HAP-1 (cell line): ENCODE data around the gene ADH5.
"Not testable (repeated sequence)": the region's sequence is repeated elsewhere in the genome, so short reads cannot be mapped to it uniquely, and the experiment has no call there.

Experiments
- DNase-seq, 2 experiments: peaks; one replicate each; pipeline ENCODE4 v3.0.0-alpha.2; 2016 to 2020; ENCODE audit warnings: low spot score in 2 of 2
- H3K27me3 ChIP-seq: fragments of 250-450 bp; sonication (Bioruptor Pico); 2 replicates; pipeline ENCODE4 v1.5.1; 2020; ENCODE audit warnings: low read depth, mild to moderate bottlenecking, moderate library complexity
- H3K36me3 ChIP-seq: fragments of 250-450 bp; sonication (Bioruptor Pico); replicated peaks from 2 replicates; pipeline ENCODE4 v1.5.1; 2020; ENCODE audit warnings: mild to moderate bottlenecking
- H3K4me1 ChIP-seq: fragments of 250-450 bp; sonication (Bioruptor Pico); 2 replicates; pipeline ENCODE4 v1.5.1; 2020; ENCODE audit warnings: mild to moderate bottlenecking
- H3K4me3 ChIP-seq: fragments of 250-450 bp; sonication (Bioruptor Pico); 2 replicates; pipeline ENCODE4 v1.5.1; 2020; ENCODE audit warnings: mild to moderate bottlenecking, moderate library complexity
- H3K9me3 ChIP-seq: fragments of 250-450 bp; sonication (Bioruptor Pico); 2 replicates; pipeline ENCODE4 v1.5.1; 2020; ENCODE audit warnings: mild to moderate bottlenecking, moderate library complexity
- in situ Hi-C: fragments of 300-500 bp; cut with MboI; formaldehyde crosslinking; loops from 3 replicates; pipeline ENCODE4 v1.14.3; 2020; ENCODE audit warnings: low sequenced_read_pairs, inconsistent platforms, mixed read lengths

Gene ADH5

DNA sequence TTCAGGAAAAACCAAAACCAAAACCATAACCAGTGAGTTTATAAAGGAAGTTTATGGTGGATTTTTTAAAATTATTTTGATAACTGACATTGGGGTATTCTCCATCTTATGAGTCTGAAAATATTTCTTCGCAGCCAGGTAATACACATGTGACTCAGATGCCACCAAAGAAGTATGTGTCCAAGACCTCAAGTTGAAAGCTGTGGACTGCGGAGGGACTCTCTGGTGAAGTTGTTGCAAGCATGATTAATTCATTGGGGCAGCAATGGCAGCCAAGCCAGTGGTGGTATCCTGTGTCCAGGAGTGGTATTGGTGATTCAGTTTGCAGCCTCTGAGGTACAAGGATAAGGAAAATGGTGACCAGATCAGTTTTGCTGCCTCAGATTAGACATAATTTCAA, 14.0 kb upstream of the ADH5 start:
- Histone ChIP-seq H3K9me3 (no peaks in the 10 kb centered on the region), H3K4me3 (no peak overlapping the region), H3K4me1 (no peaks in the 10 kb centered on the region), H3K27me3 (no peaks in the 10 kb centered on the region), H3K36me3 (no peaks in the 10 kb centered on the region)
- no peak for DNase-seq
- in situ Hi-C loops, result no loop called here

GRCh38 chr4:99100876-99101275, 12.3 kb upstream of the ADH5 start:
- Histone ChIP-seq H3K27me3 (no peaks in the 10 kb centered on the region), H3K36me3 (no peaks in the 10 kb centered on the region), H3K9me3 (no peaks in the 10 kb centered on the region), H3K4me1 (no peaks in the 10 kb centered on the region), H3K4me3 (no peak overlapping the region)
- DNase-seq, result no peak
- in situ Hi-C loops, result no loop called here

DNA sequence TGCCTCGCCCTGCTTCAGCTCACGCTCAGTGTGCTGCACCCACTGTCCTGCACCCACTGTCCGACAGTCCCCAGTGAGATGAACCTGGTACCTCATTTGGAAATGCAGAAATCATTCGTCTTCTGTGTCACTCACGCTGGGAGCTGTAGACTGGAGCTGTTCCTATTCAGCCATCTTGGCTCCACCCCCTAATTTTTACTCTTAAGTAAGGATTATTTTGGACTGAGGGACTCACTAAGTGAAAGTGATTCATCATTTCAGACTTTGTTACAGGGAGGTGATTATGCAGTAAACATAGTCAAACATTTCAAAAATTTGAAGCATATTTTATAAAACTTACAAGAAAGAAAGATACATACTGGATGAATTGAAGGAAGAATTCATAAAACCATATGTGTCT, 11.2 kb upstream of the ADH5 start:
- H3K36me3 ChIP-seq, H3K9me3 ChIP-seq, H3K27me3 ChIP-seq, in situ Hi-C loops, H3K4me1 ChIP-seq, DNase-seq, H3K4me3 ChIP-seq: not testable (repeated sequence)

DNA sequence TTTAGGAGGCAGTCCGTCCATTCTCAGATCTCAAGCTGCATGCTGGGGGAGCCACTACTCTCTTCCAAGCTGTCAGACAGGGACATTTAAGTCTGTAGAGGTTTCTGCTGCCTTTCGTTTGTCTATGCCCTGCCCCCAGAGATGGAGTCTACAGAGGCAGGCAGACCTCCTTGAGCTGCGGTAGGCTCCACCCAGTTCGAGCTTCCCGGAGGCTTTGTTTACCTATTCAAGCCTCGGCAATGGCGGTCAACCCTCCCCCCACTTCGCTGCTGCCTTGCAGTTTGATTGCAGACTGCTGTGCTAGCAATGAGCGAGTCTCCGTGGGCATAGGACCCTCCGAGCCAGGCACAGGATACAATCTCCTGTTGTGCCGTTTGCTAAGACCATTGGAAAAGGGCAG, 10.7 kb upstream of the ADH5 start:
- no peaks in the 10 kb centered on the region for H3K27me3 ChIP-seq
- in situ Hi-C loops, result no loop called here
- H3K9me3 ChIP-seq, result no peaks in the 10 kb centered on the region
- H3K4me1 ChIP-seq, result no peaks in the 10 kb centered on the region
- peak in 1 of 2 experiments; percentile 11 for DNase-seq
- H3K4me3 ChIP-seq, result no peak overlapping the region
- H3K36me3 ChIP-seq, result no peaks in the 10 kb centered on the region

GRCh38 chr4:99091841-99092240, 3.3 kb upstream of the ADH5 start:
- H3K36me3 ChIP-seq, H3K9me3 ChIP-seq, DNase-seq, H3K4me3 ChIP-seq, in situ Hi-C loops, H3K27me3 ChIP-seq: not testable (repeated sequence)
- peaks cover 20% of the 10 kb centered on the region for H3K4me1 ChIP-seq

DNA sequence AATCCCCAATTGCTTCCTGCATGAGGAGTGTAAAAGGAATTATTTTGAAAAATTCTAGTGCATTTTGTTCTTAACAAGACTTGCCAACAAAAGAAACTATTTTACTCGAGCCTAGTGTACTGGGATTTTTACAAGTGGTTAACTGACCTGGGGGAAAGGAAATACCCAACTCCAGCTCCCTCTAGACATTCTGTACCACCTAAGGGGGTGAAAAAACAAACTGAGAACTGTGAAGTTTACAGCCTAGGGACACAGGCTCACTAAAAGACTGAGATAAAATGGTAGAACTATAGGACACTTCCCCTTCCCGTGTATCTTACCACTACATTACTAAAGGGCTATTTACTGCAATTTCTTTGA, 2.6 kb upstream of the ADH5 start:
- Histone ChIP-seq H3K36me3 (peaks cover 3% of the 10 kb centered on the region; the same call in 1 of the 2 replicates), H3K4me3 (no peak overlapping the region), H3K9me3 (0 out of 2 replicates have a peak, but pooled peaks cover 2% of the 10 kb centered on the region), H3K27me3 (no peaks in the 10 kb centered on the region), H3K4me1 (peaks cover 20% of the 10 kb centered on the region)
- no peak for DNase-seq
- in situ Hi-C loops, result no loop called here

DNA sequence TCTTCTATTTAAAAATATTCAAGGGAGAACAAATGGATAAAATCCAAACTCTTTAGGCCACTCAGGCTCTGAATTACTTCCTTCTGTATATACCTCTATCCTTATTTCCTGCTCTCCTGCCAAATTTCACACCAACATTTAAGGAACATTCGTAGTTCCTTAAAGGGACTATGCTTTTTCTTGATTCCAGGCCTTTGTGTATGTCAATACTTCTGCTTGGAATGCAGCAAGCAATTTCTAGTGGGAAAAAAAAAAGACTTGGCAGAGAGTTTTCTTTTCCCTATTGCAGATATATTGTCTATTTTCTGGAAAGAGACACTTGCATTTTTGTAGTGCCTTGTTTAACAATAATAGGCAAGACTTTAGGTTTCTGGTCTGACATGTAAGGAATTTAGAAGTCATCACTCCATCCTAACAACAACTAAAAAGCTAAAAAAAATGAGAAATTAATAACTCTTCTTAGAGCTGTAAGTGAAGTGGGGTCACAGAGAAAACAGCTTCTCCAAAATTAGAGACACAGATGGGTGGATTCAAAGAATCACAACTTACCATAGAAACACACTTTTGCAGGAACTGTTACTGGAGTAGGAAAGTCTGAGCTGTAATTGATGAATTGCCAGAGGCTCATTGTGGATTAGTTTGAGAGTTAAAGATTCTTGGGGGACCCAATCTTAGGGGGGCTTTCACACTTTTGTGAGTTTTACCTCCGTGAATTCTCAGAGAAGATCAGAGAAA, 2.1 kb upstream of the ADH5 start:
- H3K27me3 ChIP-seq, result no peaks in the 10 kb centered on the region
- DNase-seq, result no peak
- peaks cover 20% of the 10 kb centered on the region for H3K4me1 ChIP-seq
- 0 out of 2 replicates have a peak, but pooled peaks cover 2% of the 10 kb centered on the region for H3K9me3 ChIP-seq
- H3K4me3 ChIP-seq, result peak overlapping the region; percentile 91; the same call in 1 of the 2 replicates
- in situ Hi-C loops, result no loop called here
- peaks cover 4% of the 10 kb centered on the region for H3K36me3 ChIP-seq

- DNase-seq, result peak; percentile 35 to 47
- Histone ChIP-seq H3K27me3 (no peaks in the 10 kb centered on the region), H3K4me3 (peak overlapping the region; percentile 91), H3K9me3 (0 out of 2 replicates have a peak, but pooled peaks cover 2% of the 10 kb centered on the region), H3K36me3 (peaks cover 28% of the 10 kb centered on the region), H3K4me1 (peaks cover 20% of the 10 kb centered on the region)
- in situ Hi-C loops, result no loop called here
These were observed 552 bp downstream of the ADH5 start for GRCh38 chr4:99088023-99088449.

DNA sequence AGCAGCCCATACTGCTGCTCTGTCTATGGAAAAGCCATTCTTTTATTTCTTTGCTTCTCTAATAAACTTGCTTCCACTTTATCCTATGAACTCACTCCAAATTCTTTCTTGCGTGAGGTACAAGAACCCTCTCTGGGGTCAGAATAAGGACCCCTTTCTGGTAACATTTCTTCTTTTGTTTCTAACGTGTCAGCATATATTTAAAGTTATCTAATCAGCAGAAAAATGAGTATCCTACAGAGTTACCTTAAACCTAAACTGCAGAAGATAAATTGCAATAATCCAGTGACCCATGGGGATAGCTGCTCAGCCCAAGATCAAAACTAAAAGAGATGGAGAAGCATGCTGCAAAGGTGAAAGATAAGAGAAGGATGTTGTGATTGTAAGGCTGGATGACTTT, 4.0 kb downstream of the ADH5 start:
- Histone ChIP-seq H3K4me3 (no peak overlapping the region), H3K9me3 (0 out of 2 replicates have a peak, but pooled peaks cover 2% of the 10 kb centered on the region), H3K4me1 (peaks cover 3% of the 10 kb centered on the region), H3K36me3 (peaks cover 58% of the 10 kb centered on the region), H3K27me3 (no peaks in the 10 kb centered on the region)
- in situ Hi-C loops, result no loop called here
- DNase-seq, result no peak

- Histone ChIP-seq H3K4me1 (no peaks in the 10 kb centered on the region), H3K27me3 (no peaks in the 10 kb centered on the region), H3K4me3 (no peak overlapping the region), H3K36me3 (peaks cover 75% of the 10 kb centered on the region), H3K9me3 (no peaks in the 10 kb centered on the region)
- DNase-seq, result no peak
- in situ Hi-C loops, result no loop called here
These were observed 6.4 kb downstream of the ADH5 start for GRCh38 chr4:99082192-99082591.

DNA sequence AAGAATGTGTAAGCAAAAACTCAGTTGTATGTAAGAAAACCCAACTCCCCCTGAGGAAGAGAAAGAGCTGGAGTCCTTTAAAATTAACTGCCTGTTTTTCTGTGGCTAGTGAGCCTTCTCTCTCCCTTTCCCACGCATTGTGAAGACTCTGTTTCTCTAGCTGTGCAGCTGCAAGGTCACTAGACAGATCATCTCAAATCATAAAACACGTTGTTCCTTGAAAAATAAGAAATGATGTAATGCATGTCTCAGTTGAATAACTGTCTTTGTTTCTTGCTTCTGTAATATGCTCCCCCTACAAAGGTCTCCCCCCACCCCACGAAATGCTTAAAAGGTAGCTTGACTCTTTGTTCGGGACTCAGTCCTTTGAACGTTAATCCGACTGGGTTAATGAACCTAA, 7.7 kb downstream of the ADH5 start:
- H3K4me3 ChIP-seq, H3K4me1 ChIP-seq, in situ Hi-C loops, H3K27me3 ChIP-seq, DNase-seq, H3K9me3 ChIP-seq: not testable (repeated sequence)
- H3K36me3 ChIP-seq, result peaks cover 82% of the 10 kb centered on the region

DNA sequence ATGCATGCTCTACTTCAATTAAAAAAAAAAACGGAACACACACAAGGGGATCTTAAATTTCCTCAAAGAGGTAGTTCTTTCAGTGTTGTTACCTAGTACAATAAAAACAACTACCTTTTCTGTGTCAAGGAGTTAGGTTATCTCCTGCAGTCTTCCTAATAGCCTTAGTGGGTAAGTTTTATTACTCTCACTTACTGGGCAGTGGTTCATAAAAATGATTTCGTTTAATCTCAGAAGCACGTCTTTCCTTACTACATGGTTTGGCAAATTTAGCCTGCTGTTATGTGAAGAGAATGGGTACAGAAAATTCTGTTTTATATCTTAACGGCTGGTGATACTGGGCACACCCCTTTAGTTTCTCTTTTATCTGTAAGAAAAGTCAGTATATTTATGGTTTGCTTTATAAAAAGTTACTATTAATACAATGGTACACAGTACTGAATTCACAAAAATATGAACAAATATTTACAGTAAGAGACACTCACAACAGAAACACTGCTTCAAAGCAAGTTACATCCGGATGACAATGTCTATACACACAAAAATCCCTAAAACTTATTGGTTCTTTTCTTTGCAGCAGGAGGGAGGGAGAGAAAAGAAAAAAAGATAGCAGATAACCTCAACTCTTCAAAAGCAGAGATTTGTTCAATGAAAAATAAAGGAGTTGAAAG, 8.8 kb downstream of the ADH5 start:
- Histone ChIP-seq H3K36me3 (peaks cover 82% of the 10 kb centered on the region), H3K27me3 (no peaks in the 10 kb centered on the region), H3K4me3 (no peak overlapping the region), H3K4me1 (no peaks in the 10 kb centered on the region), H3K9me3 (no peaks in the 10 kb centered on the region)
- no peak for DNase-seq
- in situ Hi-C loops, result no loop called here

DNA sequence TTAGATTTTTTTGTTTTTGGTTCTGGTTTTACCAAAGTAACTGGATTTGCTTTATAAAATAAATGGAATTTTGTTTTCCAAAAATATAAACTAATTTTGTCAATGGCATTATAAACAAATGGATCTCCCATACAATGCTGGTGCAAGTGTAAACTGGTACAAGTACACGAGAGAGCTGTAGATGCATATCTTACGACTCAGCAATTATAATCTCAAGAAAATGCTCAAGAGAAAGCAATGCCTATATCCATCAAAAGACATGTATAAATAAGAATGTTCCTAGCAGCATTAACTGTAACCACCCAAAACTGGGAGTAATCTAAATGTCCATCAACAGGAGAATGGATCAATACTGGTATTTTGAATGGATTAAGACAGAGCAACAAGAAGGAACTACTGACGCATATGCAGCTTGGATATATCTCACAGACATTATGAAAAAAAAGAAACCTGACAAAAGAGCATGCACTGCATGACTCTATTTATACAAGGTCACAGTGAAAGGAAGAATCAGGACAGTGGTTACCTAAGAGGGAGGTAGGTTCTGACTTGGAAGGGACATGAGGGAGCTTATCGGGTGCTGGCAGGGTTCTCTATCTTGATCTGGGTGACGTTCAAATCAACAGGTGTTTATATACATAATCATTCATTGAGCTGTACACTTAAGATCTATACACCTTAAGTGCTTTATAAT, 9.5 kb downstream of the ADH5 start:
- H3K4me3 ChIP-seq, result no peak overlapping the region
- in situ Hi-C loops, result no loop called here
- no peak for DNase-seq
- no peaks in the 10 kb centered on the region for H3K4me1 ChIP-seq
- H3K27me3 ChIP-seq, result no peaks in the 10 kb centered on the region
- H3K36me3 ChIP-seq, result peaks cover 82% of the 10 kb centered on the region
- no peaks in the 10 kb centered on the region for H3K9me3 ChIP-seq

DNA sequence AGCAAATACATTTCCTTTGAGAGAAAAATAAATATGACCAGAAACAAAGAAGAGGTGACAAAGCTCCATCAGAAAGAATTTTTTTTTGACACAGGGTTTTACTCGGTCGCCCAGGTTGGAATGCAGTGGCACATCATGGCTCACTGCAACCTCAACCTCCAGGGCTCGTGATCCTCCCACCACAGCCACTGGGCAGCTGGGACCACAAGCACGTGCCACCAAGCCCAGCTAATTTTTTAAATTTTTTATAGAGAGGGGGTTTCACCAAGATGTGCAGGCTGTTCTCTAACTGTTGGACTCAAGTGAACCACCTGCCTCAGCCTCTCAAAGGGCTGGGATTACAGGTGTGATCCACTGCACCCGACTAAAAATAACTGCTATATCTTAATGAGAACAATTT, 10.3 kb downstream of the ADH5 start:
- Histone ChIP-seq H3K36me3 (peaks cover 84% of the 10 kb centered on the region), H3K27me3 (no peaks in the 10 kb centered on the region), H3K4me3 (no peak overlapping the region), H3K4me1 (no peaks in the 10 kb centered on the region), H3K9me3 (no peaks in the 10 kb centered on the region)
- no peak for DNase-seq
- in situ Hi-C loops, result no loop called here
